A673 (cell line): ENCODE measurements around the gene CXADR.

Experiments
- CTCF ChIP-seq: fragments of 300-800, 200-600 bp; sonication (generic); conservative IDR thresholded peaks from 2 replicates; pipeline ENCODE4 v1.5.1; 2017; ENCODE audit warnings: low read depth, mild to moderate bottlenecking, antibody characterized with exemption, low read length, moderate library complexity, mixed read lengths
- EZH2 ChIP-seq: fragments of 200-600 bp; sonication (generic); IDR thresholded peaks from 2 replicates; pipeline ENCODE4 v1.6.1; 2017; ENCODE audit warnings: borderline replicate concordance, low read depth, mild to moderate bottlenecking, mixed read lengths, antibody characterized with exemption, low read length; ENCODE audit not compliant: poor library complexity, severe bottlenecking

- TF ChIP-seq CTCF (no peak), EZH2 (no peak)
These were observed 99.9 kb downstream of the CXADR start, which contains the start of gene BTG3 for GRCh38 chr21:17612565-17613241.
